HG02763 (cell line): Measurements from ENCODE around the gene GLIS1.

ENCODE experiments used
- ATAC-seq: cut with Tn5 transposase; IDR thresholded peaks from one replicate; pipeline ENCODE4 v1.9.1; 2021; ENCODE audit warnings: mild to moderate bottlenecking, moderate library complexity; ENCODE audit not compliant: unreplicated experiment

GLIS1 gene

GRCh38 chr1:53500204-53501064 is 238.5 kb downstream of the GLIS1 start:
- no peak for ATAC-seq

- ATAC-seq = no peak
These were observed 239.4 kb downstream of the GLIS1 start for GRCh38 chr1:53499257-53500203.

- ATAC-seq = no peak
These were observed 240.3 kb downstream of the GLIS1 start for GRCh38 chr1:53498555-53499131.

GRCh38 chr1:53495633-53496345 is 243.2 kb downstream of the GLIS1 start:
- no peak for ATAC-seq

- ATAC-seq = no peak
These were observed 248.6 kb downstream of the GLIS1 start for GRCh38 chr1:53490351-53490750.

GRCh38 chr1:53486395-53487026 is 252.5 kb downstream of the GLIS1 start:
- ATAC-seq = no peak

- no peak for ATAC-seq
These were observed 253.2 kb downstream of the GLIS1 start for GRCh38 chr1:53485478-53486394.

- ATAC-seq = no peak
These were observed 254.1 kb downstream of the GLIS1 start for GRCh38 chr1:53484705-53485477.

- no peak for ATAC-seq
These were observed 255.3 kb downstream of the GLIS1 start for GRCh38 chr1:53483656-53484055.

GRCh38 chr1:53483170-53483569 is 255.8 kb downstream of the GLIS1 start:
- no peak for ATAC-seq

GRCh38 chr1:53482441-53483153 is 256.4 kb downstream of the GLIS1 start:
- no peak for ATAC-seq

GRCh38 chr1:53481456-53481855 is 257.5 kb downstream of the GLIS1 start:
- ATAC-seq = no peak

- no peak for ATAC-seq
These were observed 258.3 kb downstream of the GLIS1 start for GRCh38 chr1:53480678-53481077.

- ATAC-seq = no peak
These were observed 260.5 kb downstream of the GLIS1 start for GRCh38 chr1:53478502-53478818.

- no peak for ATAC-seq
These were observed 261.1 kb downstream of the GLIS1 start for GRCh38 chr1:53477651-53478501.

- ATAC-seq = no peak
These were observed 262.4 kb downstream of the GLIS1 start for GRCh38 chr1:53476579-53476978.

- no peak for ATAC-seq
These were observed 263.3 kb downstream of the GLIS1 start for GRCh38 chr1:53475664-53476063.
